ENCODE measurements around the gene COMT.

DNA sequence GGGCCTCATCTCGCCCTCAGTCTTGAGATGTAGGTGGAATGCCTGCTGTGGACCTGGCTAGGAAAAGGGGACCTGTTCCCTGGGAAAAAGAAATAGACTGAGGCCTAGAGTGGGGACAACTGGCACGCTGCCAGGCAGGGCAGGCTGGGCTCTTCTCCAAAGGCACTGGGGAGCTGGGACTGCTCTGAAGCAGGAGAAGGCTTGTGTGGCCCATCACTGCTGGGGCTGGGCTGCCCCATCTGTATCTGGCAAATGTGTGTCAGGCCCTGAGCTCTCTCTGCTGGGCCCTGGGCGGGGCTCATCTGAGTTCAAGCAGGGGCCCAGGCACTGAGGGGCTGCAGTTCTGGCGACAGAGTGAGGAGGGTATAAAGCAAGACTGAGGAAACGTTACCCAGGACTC lies 42.2 kb downstream of the COMT start:
- TF ChIP-seq STAT1 (IDR thresholded peaks at IDR 0.05; ENCODE audit: unreplicated experiment) (no peak), EZH2 (IDR thresholded peaks at IDR 0.05; ENCODE audit: low read depth, unreplicated experiment) (no peak), EZH2phosphoT487 (IDR thresholded peaks at IDR 0.05; ENCODE audit: unreplicated experiment) (no peak), POLR2AphosphoS5 (IDR thresholded peaks at IDR 0.05; ENCODE audit: low read depth) (no peak), CREB1 (CRISPR knock-in tag; IDR thresholded peaks at IDR 0.05; ENCODE audit: low read depth) (no peak), JUNB (IDR thresholded peaks at IDR 0.05; ENCODE audit: unreplicated experiment) (no peak)
- TF ChIP-seq, protein P1, sequence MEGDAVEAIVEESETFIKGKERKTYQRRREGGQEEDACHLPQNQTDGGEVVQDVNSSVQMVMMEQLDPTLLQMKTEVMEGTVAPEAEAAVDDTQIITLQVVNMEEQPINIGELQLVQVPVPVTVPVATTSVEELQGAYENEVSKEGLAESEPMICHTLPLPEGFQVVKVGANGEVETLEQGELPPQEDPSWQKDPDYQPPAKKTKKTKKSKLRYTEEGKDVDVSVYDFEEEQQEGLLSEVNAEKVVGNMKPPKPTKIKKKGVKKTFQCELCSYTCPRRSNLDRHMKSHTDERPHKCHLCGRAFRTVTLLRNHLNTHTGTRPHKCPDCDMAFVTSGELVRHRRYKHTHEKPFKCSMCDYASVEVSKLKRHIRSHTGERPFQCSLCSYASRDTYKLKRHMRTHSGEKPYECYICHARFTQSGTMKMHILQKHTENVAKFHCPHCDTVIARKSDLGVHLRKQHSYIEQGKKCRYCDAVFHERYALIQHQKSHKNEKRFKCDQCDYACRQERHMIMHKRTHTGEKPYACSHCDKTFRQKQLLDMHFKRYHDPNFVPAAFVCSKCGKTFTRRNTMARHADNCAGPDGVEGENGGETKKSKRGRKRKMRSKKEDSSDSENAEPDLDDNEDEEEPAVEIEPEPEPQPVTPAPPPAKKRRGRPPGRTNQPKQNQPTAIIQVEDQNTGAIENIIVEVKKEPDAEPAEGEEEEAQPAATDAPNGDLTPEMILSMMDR (conservative IDR thresholded peaks at IDR 0.05; ENCODE audit: low read depth in 2 of 2), result no peak
- TF ChIP-seq, protein P2, sequence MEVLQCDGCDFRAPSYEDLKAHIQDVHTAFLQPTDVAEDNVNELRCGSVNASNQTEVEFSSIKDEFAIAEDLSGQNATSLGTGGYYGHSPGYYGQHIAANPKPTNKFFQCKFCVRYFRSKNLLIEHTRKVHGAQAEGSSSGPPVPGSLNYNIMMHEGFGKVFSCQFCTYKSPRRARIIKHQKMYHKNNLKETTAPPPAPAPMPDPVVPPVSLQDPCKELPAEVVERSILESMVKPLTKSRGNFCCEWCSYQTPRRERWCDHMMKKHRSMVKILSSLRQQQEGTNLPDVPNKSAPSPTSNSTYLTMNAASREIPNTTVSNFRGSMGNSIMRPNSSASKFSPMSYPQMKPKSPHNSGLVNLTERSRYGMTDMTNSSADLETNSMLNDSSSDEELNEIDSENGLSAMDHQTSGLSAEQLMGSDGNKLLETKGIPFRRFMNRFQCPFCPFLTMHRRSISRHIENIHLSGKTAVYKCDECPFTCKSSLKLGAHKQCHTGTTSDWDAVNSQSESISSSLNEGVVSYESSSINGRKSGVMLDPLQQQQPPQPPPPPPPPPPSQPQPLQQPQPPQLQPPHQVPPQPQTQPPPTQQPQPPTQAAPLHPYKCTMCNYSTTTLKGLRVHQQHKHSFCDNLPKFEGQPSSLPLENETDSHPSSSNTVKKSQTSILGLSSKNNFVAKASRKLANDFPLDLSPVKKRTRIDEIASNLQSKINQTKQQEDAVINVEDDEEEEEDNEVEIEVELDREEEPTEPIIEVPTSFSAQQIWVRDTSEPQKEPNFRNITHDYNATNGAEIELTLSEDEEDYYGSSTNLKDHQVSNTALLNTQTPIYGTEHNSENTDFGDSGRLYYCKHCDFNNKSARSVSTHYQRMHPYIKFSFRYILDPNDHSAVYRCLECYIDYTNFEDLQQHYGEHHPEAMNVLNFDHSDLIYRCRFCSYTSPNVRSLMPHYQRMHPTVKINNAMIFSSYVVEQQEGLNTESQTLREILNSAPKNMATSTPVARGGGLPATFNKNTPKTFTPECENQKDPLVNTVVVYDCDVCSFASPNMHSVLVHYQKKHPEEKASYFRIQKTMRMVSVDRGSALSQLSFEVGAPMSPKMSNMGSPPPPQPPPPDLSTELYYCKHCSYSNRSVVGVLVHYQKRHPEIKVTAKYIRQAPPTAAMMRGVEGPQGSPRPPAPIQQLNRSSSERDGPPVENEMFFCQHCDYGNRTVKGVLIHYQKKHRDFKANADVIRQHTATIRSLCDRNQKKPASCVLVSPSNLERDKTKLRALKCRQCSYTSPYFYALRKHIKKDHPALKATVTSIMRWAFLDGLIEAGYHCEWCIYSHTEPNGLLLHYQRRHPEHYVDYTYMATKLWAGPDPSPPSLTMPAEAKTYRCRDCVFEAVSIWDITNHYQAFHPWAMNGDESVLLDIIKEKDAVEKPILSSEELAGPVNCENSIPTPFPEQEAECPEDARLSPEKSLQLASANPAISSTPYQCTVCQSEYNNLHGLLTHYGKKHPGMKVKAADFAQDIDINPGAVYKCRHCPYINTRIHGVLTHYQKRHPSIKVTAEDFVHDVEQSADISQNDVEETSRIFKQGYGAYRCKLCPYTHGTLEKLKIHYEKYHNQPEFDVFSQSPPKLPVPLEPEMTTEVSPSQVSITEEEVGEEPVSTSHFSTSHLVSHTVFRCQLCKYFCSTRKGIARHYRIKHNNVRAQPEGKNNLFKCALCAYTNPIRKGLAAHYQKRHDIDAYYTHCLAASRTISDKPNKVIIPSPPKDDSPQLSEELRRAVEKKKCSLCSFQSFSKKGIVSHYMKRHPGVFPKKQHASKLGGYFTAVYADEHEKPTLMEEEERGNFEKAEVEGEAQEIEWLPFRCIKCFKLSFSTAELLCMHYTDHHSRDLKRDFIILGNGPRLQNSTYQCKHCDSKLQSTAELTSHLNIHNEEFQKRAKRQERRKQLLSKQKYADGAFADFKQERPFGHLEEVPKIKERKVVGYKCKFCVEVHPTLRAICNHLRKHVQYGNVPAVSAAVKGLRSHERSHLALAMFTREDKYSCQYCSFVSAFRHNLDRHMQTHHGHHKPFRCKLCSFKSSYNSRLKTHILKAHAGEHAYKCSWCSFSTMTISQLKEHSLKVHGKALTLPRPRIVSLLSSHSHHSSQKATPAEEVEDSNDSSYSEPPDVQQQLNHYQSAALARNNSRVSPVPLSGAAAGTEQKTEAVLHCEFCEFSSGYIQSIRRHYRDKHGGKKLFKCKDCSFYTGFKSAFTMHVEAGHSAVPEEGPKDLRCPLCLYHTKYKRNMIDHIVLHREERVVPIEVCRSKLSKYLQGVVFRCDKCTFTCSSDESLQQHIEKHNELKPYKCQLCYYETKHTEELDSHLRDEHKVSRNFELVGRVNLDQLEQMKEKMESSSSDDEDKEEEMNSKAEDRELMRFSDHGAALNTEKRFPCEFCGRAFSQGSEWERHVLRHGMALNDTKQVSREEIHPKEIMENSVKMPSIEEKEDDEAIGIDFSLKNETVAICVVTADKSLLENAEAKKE (CRISPR knock-in tag; IDR thresholded peaks at IDR 0.05), result no peak
- TF ChIP-seq, protein P3, sequence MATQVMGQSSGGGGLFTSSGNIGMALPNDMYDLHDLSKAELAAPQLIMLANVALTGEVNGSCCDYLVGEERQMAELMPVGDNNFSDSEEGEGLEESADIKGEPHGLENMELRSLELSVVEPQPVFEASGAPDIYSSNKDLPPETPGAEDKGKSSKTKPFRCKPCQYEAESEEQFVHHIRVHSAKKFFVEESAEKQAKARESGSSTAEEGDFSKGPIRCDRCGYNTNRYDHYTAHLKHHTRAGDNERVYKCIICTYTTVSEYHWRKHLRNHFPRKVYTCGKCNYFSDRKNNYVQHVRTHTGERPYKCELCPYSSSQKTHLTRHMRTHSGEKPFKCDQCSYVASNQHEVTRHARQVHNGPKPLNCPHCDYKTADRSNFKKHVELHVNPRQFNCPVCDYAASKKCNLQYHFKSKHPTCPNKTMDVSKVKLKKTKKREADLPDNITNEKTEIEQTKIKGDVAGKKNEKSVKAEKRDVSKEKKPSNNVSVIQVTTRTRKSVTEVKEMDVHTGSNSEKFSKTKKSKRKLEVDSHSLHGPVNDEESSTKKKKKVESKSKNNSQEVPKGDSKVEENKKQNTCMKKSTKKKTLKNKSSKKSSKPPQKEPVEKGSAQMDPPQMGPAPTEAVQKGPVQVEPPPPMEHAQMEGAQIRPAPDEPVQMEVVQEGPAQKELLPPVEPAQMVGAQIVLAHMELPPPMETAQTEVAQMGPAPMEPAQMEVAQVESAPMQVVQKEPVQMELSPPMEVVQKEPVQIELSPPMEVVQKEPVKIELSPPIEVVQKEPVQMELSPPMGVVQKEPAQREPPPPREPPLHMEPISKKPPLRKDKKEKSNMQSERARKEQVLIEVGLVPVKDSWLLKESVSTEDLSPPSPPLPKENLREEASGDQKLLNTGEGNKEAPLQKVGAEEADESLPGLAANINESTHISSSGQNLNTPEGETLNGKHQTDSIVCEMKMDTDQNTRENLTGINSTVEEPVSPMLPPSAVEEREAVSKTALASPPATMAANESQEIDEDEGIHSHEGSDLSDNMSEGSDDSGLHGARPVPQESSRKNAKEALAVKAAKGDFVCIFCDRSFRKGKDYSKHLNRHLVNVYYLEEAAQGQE (IDR thresholded peaks at IDR 0.05; ENCODE audit: unreplicated experiment), result no peak
- TF ChIP-seq, protein P4, sequence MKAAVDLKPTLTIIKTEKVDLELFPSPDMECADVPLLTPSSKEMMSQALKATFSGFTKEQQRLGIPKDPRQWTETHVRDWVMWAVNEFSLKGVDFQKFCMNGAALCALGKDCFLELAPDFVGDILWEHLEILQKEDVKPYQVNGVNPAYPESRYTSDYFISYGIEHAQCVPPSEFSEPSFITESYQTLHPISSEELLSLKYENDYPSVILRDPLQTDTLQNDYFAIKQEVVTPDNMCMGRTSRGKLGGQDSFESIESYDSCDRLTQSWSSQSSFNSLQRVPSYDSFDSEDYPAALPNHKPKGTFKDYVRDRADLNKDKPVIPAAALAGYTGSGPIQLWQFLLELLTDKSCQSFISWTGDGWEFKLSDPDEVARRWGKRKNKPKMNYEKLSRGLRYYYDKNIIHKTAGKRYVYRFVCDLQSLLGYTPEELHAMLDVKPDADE (IDR thresholded peaks at IDR 0.05), result no peak

Measured in GM23338 (cell line).